Panc1 (cell line): ENCODE results near the gene LNPK. TPM values are rescaled to one million over a fixed set of nuclear protein-coding genes. Genes with fewer than 3 reads are reported as not detected.

Experiments used
- ATAC-seq: fragments of 200-7000 bp; cut with Tn5 transposase; 2 replicates; pipeline ENCODE4 v1.9.1; 2020; ENCODE audit warnings: mild to moderate bottlenecking, moderate library complexity
- Bru-seq: library from RNA; stranded (reverse); fragments of 400-500 nt; gene quantifications from one replicate; lab custom pipeline; 2021; lab: Mats Ljungman, UMichigan
- BruChase-seq, 2 experiments: library from RNA; stranded (reverse); fragments of 400-500 nt; gene quantifications; one replicate each; lab custom pipeline; 2021; lab: Mats Ljungman, UMichigan
- BruUV-seq: library from RNA; stranded (reverse); fragments of 400-500 nt; replicated peaks from 2 replicates; lab custom pipeline; 2021; lab: Mats Ljungman, UMichigan
- CTCF ChIA-PET: fragments of 300-600 bp; sonication (Branson Sonifier 250); formaldehyde crosslinking; loops from one replicate; lab custom pipeline; 2022; ENCODE audit warnings: antibody characterized with exemption; lab: Charles Lee
- POLR2A ChIA-PET: fragments of 300-600 bp; sonication (Branson Sonifier 250); formaldehyde crosslinking; loops from one replicate; lab custom pipeline; 2022; ENCODE audit warnings: antibody characterized with exemption; lab: Charles Lee
- DNase-seq: peaks from one replicate; pipeline ENCODE4 v3.0.0-alpha.2; 2010; ENCODE audit warnings: low read depth, low spot score
- H3K27ac ChIP-seq: 2 replicates; pipeline ENCODE4 v1.5.1; 2011; ENCODE audit warnings: mild to moderate bottlenecking, low read length, inconsistent platforms
- H3K27me3 ChIP-seq: fragments of 200-500 bp; sonication (Bioruptor generic); 2 replicates; pipeline ENCODE4 v1.6.0; 2014; ENCODE audit warnings: low read length, inconsistent platforms; ENCODE audit not compliant: control insufficient read depth, insufficient read depth
- H3K36me3 ChIP-seq: fragments of 200-500 bp; sonication (Bioruptor generic); 2 replicates; pipeline ENCODE4 v1.5.1; 2014; ENCODE audit warnings: inconsistent platforms, mild to moderate bottlenecking, low read length, moderate library complexity; ENCODE audit not compliant: control insufficient read depth, insufficient read depth
- H3K4me1 ChIP-seq: 2 replicates; pipeline ENCODE4 v1.5.1; 2011; ENCODE audit warnings: inconsistent platforms, mild to moderate bottlenecking, low read length, moderate library complexity; ENCODE audit not compliant: control insufficient read depth, insufficient read depth
- H3K4me3 ChIP-seq, 2 experiments: 2 replicates each; pipeline ENCODE4 v1.5.1; 2011 to 2012; ENCODE audit warnings: low read depth in 2 of 2, low read length in 2 of 2, mild to moderate bottlenecking in 2 of 2, inconsistent platforms in 1 of 2, moderate library complexity in 1 of 2
- H3K9me3 ChIP-seq: fragments of 200-500 bp; sonication (Bioruptor generic); 2 replicates; pipeline ENCODE4 v1.5.1; 2014; ENCODE audit warnings: low read depth, mild to moderate bottlenecking, inconsistent platforms, low read length, moderate library complexity; ENCODE audit not compliant: control insufficient read depth, insufficient read depth
- CTCF ChIP-seq: fragments of 450-650 bp; IDR thresholded peaks from 2 replicates; pipeline ENCODE4 v1.5.1; 2017; ENCODE audit warnings: mild to moderate bottlenecking
- POLR2AphosphoS5 ChIP-seq: IDR thresholded peaks from 2 replicates; pipeline ENCODE4 v1.6.1; 2012; ENCODE audit warnings: mild to moderate bottlenecking, low read depth, low read length, moderate library complexity
- REST ChIP-seq, 2 experiments: IDR thresholded peaks; 2 replicates each; pipeline ENCODE4 v1.6.1; 2011 to 2012; ENCODE audit warnings: low read depth in 2 of 2, control low read depth in 1 of 2, low read length in 1 of 2, mild to moderate bottlenecking in 1 of 2, moderate library complexity in 1 of 2; ENCODE audit not compliant: insufficient read depth in 1 of 2
- SIN3A ChIP-seq: IDR thresholded peaks from 2 replicates; pipeline ENCODE4 v1.6.1; 2012; ENCODE audit warnings: low read depth, mild to moderate bottlenecking, low read length, moderate library complexity, borderline replicate concordance; ENCODE audit not compliant: insufficient read depth
- TCF7L2 ChIP-seq: IDR thresholded peaks from 2 replicates; pipeline ENCODE4 v1.6.1; 2011; ENCODE audit warnings: mild to moderate bottlenecking, low read depth, low read length, inconsistent platforms
- in situ Hi-C: cut with HindIII; loops from 2 replicates; pipeline ENCODE4 v1.10.0; 2016; ENCODE audit warnings: low sequenced_read_pairs, low pct_unique_long_range_greater_than_20kb
- intact Hi-C: fragments of 100-400 bp; cut with micrococcal nuclease; formaldehyde crosslinking; loops from one replicate; pipeline ENCODE4 v1.10.0; 2022; ENCODE audit not compliant: unreplicated experiment
- long read RNA-seq: library from polyadenylated mRNA; unstranded; transcript quantifications from one replicate; pipeline ENCODE4 v2.0.0, GENCODE V29; 2021; ENCODE audit not compliant: unreplicated experiment
- polyA plus RNA-seq: library from polyadenylated mRNA; unstranded; fragments of >200 nt; gene quantifications from one replicate; pipeline ENCODE4 v1.2.1, GENCODE V29; 2012; ENCODE audit warnings: missing spikeins; ENCODE audit not compliant: insufficient read length
- total RNA-seq: library from RNA; stranded (reverse); gene quantifications from one replicate; pipeline ENCODE4 v1.2.1, GENCODE V29; 2021; ENCODE audit not compliant: unreplicated experiment

LNPK gene, protein sequence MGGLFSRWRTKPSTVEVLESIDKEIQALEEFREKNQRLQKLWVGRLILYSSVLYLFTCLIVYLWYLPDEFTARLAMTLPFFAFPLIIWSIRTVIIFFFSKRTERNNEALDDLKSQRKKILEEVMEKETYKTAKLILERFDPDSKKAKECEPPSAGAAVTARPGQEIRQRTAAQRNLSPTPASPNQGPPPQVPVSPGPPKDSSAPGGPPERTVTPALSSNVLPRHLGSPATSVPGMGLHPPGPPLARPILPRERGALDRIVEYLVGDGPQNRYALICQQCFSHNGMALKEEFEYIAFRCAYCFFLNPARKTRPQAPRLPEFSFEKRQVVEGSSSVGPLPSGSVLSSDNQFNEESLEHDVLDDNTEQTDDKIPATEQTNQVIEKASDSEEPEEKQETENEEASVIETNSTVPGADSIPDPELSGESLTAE
- 27.3 TPM for total RNA-seq
- 10.2 TPM for polyA plus RNA-seq
- percentile 63 among the genes with signal in this experiment for Bru-seq, nascent RNA
- BruChase-seq, experiment 1, labeled RNA remaining after a 2-hour chase = percentile 65 among the genes with signal in this experiment
- BruChase-seq, experiment 2, labeled RNA remaining after a 6-hour chase = percentile 72 among the genes with signal in this experiment
- long read RNA-seq, full-length matches to known transcripts = 23 of 36 reads
- long read RNA-seq, partial matches to known transcripts = 2 of 36 reads
- long read RNA-seq, other reads (novel, unspliced or antisense) = 11 of 36 reads

DNA sequence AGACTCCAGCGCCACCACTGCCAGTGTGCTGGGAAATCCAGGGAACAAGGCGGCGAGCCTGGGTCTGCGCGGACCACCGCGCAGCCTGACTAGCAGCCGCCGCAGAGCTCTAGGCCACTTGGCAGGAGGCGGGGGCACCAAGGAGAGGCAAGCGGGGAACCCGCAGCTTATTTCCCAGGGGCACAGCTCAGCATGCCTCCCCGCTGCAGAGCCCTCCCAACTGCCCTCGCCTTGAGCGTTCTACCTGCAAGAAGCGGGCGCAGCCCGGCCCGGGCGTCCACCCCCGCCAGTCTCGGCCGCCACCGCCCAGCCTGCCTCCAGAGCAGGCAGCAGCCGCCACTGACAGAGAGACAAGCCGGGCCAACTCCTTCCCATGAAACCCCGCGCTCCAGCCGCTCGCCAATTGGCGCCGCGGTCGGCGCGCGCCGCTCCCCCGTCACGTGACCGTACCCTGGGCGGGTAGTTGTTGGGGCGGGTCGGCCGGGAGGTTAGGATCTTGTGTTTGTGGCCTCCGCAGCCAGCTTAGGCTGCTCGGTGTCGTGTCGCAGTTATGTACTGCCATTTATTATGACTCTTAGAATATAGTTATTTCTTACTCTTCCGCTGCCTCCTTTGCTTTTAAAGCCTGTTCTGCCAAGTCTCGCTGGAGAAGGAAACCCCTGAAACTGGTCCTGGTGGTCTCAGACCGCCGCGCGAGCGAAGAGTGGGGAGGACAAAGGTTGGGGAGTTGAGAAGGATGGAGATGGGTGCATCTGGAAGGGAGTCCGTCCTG is at the start of gene LNPK:
TSS of gene LNPK (minus strand) at position 352 of the 772 bp plus-strand sequence. CDS start 6,683 bp downstream, outside the sequence.
- DNase-seq = peak; percentile 43
- POLR2A ChIA-PET = no interaction called here
- H3K4me3 ChIP-seq = peak within 1 kb of the TSS; percentile 88 to 98
- intact Hi-C loops (no loop called here), in situ Hi-C loops (no loop called here)
- ATAC-seq = peak; percentile 99
- no TSS peak for BruUV-seq
- no peaks in the 10 kb centered on the region for H3K36me3 ChIP-seq
- CTCF ChIA-PET = no interaction called here
- no peaks in the 10 kb centered on the region for H3K9me3 ChIP-seq
- peaks cover 13% of the 10 kb centered on the region for H3K4me1 ChIP-seq
- no peaks in the 10 kb centered on the region for H3K27me3 ChIP-seq
- peak; percentile 81 for TF ChIP-seq POLR2AphosphoS5
- TF ChIP-seq TCF7L2 = no peak
- no peak for TF ChIP-seq CTCF
- no peak; the same call in 1 of the 2 replicates for TF ChIP-seq SIN3A
- no peak for TF ChIP-seq REST (IDR thresholded peaks at IDR 0.05; ENCODE audit: insufficient read depth in 1 of 2, low read depth in 2 of 2, low read length in 1 of 2)
- H3K27ac ChIP-seq = peak within 1 kb of the TSS; percentile 73

DNA sequence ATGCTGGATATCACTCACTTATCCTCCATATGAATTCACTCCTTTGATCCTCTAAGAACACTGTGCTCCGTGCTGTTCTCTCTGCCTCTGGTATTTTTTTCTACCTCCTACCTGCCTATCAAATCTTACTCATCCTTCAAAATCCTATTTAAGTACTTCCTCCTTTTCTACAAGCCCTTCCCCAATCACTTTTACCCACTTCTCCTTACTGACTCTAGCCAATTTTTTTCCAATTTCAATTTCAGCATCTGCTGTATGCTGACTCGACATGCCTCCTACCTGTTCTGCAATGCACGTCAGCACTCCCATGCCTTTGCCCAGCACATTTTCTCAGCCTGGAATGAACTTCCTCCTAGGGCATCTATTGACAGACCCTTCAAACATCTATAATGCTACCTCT is 37.3 kb upstream of the LNPK start:
- no TSS peak for BruUV-seq
- H3K27me3 ChIP-seq = peaks cover 9% of the 10 kb centered on the region
- ChIA-PET POLR2A (no interaction called here), CTCF (no interaction called here)
- no peak overlapping the region for H3K27ac ChIP-seq
- no peak overlapping the region for H3K4me3 ChIP-seq
- ATAC-seq = no peak
- no peaks in the 10 kb centered on the region for H3K9me3 ChIP-seq
- no peaks in the 10 kb centered on the region for H3K4me1 ChIP-seq
- in situ Hi-C loops (no loop called here), intact Hi-C loops (no loop called here)
- no peak for DNase-seq
- TF ChIP-seq CTCF (no peak), REST (IDR thresholded peaks at IDR 0.05; ENCODE audit: insufficient read depth in 1 of 2, low read depth in 2 of 2, low read length in 1 of 2) (no peak), SIN3A (no peak), TCF7L2 (no peak), POLR2AphosphoS5 (no peak)
- H3K36me3 ChIP-seq = no peaks in the 10 kb centered on the region
